Panc1 (cell line): ENCODE data around the gene ESR2. TPM values are rescaled to one million over a fixed set of nuclear protein-coding genes. Genes with fewer than 3 reads are reported as not detected.

Experiments
- ATAC-seq: fragments of 200-7000 bp; cut with Tn5 transposase; 2 replicates; pipeline ENCODE4 v1.9.1; 2020; ENCODE audit warnings: mild to moderate bottlenecking, moderate library complexity
- BruUV-seq: library from RNA; stranded (reverse); fragments of 400-500 nt; replicated peaks from 2 replicates; lab custom pipeline; 2021; lab: Mats Ljungman, UMichigan
- CTCF ChIA-PET: fragments of 300-600 bp; sonication (Branson Sonifier 250); formaldehyde crosslinking; loops from one replicate; lab custom pipeline; 2022; ENCODE audit warnings: antibody characterized with exemption; lab: Charles Lee
- POLR2A ChIA-PET: fragments of 300-600 bp; sonication (Branson Sonifier 250); formaldehyde crosslinking; loops from one replicate; lab custom pipeline; 2022; ENCODE audit warnings: antibody characterized with exemption; lab: Charles Lee
- DNase-seq: peaks from one replicate; pipeline ENCODE4 v3.0.0-alpha.2; 2010; ENCODE audit warnings: low read depth, low spot score
- H3K27ac ChIP-seq: 2 replicates; pipeline ENCODE4 v1.5.1; 2011; ENCODE audit warnings: mild to moderate bottlenecking, low read length, inconsistent platforms
- H3K27me3 ChIP-seq: fragments of 200-500 bp; sonication (Bioruptor generic); 2 replicates; pipeline ENCODE4 v1.6.0; 2014; ENCODE audit warnings: low read length, inconsistent platforms; ENCODE audit not compliant: control insufficient read depth, insufficient read depth
- H3K36me3 ChIP-seq: fragments of 200-500 bp; sonication (Bioruptor generic); 2 replicates; pipeline ENCODE4 v1.5.1; 2014; ENCODE audit warnings: inconsistent platforms, mild to moderate bottlenecking, low read length, moderate library complexity; ENCODE audit not compliant: control insufficient read depth, insufficient read depth
- H3K4me1 ChIP-seq: 2 replicates; pipeline ENCODE4 v1.5.1; 2011; ENCODE audit warnings: inconsistent platforms, mild to moderate bottlenecking, low read length, moderate library complexity; ENCODE audit not compliant: control insufficient read depth, insufficient read depth
- H3K4me3 ChIP-seq, 2 experiments: 2 replicates each; pipeline ENCODE4 v1.5.1; 2011 to 2012; ENCODE audit warnings: low read depth in 2 of 2, low read length in 2 of 2, mild to moderate bottlenecking in 2 of 2, inconsistent platforms in 1 of 2, moderate library complexity in 1 of 2
- H3K9me3 ChIP-seq: fragments of 200-500 bp; sonication (Bioruptor generic); 2 replicates; pipeline ENCODE4 v1.5.1; 2014; ENCODE audit warnings: low read depth, mild to moderate bottlenecking, inconsistent platforms, low read length, moderate library complexity; ENCODE audit not compliant: control insufficient read depth, insufficient read depth
- CTCF ChIP-seq: fragments of 450-650 bp; IDR thresholded peaks from 2 replicates; pipeline ENCODE4 v1.5.1; 2017; ENCODE audit warnings: mild to moderate bottlenecking
- POLR2AphosphoS5 ChIP-seq: IDR thresholded peaks from 2 replicates; pipeline ENCODE4 v1.6.1; 2012; ENCODE audit warnings: mild to moderate bottlenecking, low read depth, low read length, moderate library complexity
- REST ChIP-seq, 2 experiments: IDR thresholded peaks; 2 replicates each; pipeline ENCODE4 v1.6.1; 2011 to 2012; ENCODE audit warnings: low read depth in 2 of 2, control low read depth in 1 of 2, low read length in 1 of 2, mild to moderate bottlenecking in 1 of 2, moderate library complexity in 1 of 2; ENCODE audit not compliant: insufficient read depth in 1 of 2
- SIN3A ChIP-seq: IDR thresholded peaks from 2 replicates; pipeline ENCODE4 v1.6.1; 2012; ENCODE audit warnings: low read depth, mild to moderate bottlenecking, low read length, moderate library complexity, borderline replicate concordance; ENCODE audit not compliant: insufficient read depth
- TCF7L2 ChIP-seq: IDR thresholded peaks from 2 replicates; pipeline ENCODE4 v1.6.1; 2011; ENCODE audit warnings: mild to moderate bottlenecking, low read depth, low read length, inconsistent platforms
- in situ Hi-C: cut with HindIII; loops from 2 replicates; pipeline ENCODE4 v1.10.0; 2016; ENCODE audit warnings: low sequenced_read_pairs, low pct_unique_long_range_greater_than_20kb
- intact Hi-C: fragments of 100-400 bp; cut with micrococcal nuclease; formaldehyde crosslinking; loops from one replicate; pipeline ENCODE4 v1.10.0; 2022; ENCODE audit not compliant: unreplicated experiment
- total RNA-seq: library from RNA; stranded (reverse); gene quantifications from one replicate; pipeline ENCODE4 v1.2.1, GENCODE V29; 2021; ENCODE audit not compliant: unreplicated experiment

The ESR2 gene
- total RNA-seq, 1 experiment from 2014 or later = not detected

GRCh38 chr14:64209444-64210131, 84.6 kb downstream of the ESR2 start:
- Histone ChIP-seq H3K4me3 (no peak overlapping the region), H3K9me3 (no peaks in the 10 kb centered on the region), H3K4me1 (no peaks in the 10 kb centered on the region), H3K27ac (no peak overlapping the region), H3K27me3 (no peaks in the 10 kb centered on the region), H3K36me3 (no peaks in the 10 kb centered on the region)
- DNase-seq (no peak), ATAC-seq (no peak)
- ChIA-PET CTCF (no interaction called here), POLR2A (no interaction called here)
- intact Hi-C loops = no loop called here
- BruUV-seq = no TSS peak
- in situ Hi-C loops = no loop called here
- no peak for TF ChIP-seq SIN3A

- no peaks in the 10 kb centered on the region for H3K9me3 ChIP-seq
- DNase-seq (no peak), ATAC-seq (no peak)
- no peaks in the 10 kb centered on the region for H3K36me3 ChIP-seq
- CTCF ChIA-PET = no interaction called here
- intact Hi-C loops = no loop called here
- H3K27ac ChIP-seq = no peak overlapping the region
- in situ Hi-C loops = no loop called here
- no peak for TF ChIP-seq CTCF
- no peak for TF ChIP-seq SIN3A
- no peak for TF ChIP-seq REST (IDR thresholded peaks at IDR 0.05; ENCODE audit: insufficient read depth in 1 of 2, low read depth in 2 of 2, low read length in 1 of 2)
- no peak for TF ChIP-seq POLR2AphosphoS5
- no peak for TF ChIP-seq TCF7L2
- no peaks in the 10 kb centered on the region for H3K4me1 ChIP-seq
- BruUV-seq = no TSS peak
- H3K27me3 ChIP-seq = no peaks in the 10 kb centered on the region
- POLR2A ChIA-PET = no interaction called here
- H3K4me3 ChIP-seq = no peak overlapping the region
Measured at GRCh38 chr14:64208981-64209380, 85.2 kb downstream of the ESR2 start.

- ChIA-PET CTCF (no interaction called here), POLR2A (no interaction called here)
- intact Hi-C loops = no loop called here
- DNase-seq (no peak), ATAC-seq (no peak)
- no peak for TF ChIP-seq POLR2AphosphoS5
- TF ChIP-seq TCF7L2 = no peak
- no peak for TF ChIP-seq REST (IDR thresholded peaks at IDR 0.05; ENCODE audit: insufficient read depth in 1 of 2, low read depth in 2 of 2, low read length in 1 of 2)
- no peak for TF ChIP-seq SIN3A
- no peak for TF ChIP-seq CTCF
- H3K27me3 ChIP-seq = no peaks in the 10 kb centered on the region
- in situ Hi-C loops = no loop called here
- BruUV-seq = no TSS peak
- no peaks in the 10 kb centered on the region for H3K36me3 ChIP-seq
- no peaks in the 10 kb centered on the region for H3K9me3 ChIP-seq
- H3K27ac ChIP-seq = no peak overlapping the region
- no peak overlapping the region for H3K4me3 ChIP-seq
- no peaks in the 10 kb centered on the region for H3K4me1 ChIP-seq
Measured at GRCh38 chr14:64208261-64208660, 85.9 kb downstream of the ESR2 start.
